ENCODE data around the gene ZNF540.
A peak's percentile ranks its signal among the peaks of the same experiment; 100 is the strongest.

Gene ZNF540

DNA sequence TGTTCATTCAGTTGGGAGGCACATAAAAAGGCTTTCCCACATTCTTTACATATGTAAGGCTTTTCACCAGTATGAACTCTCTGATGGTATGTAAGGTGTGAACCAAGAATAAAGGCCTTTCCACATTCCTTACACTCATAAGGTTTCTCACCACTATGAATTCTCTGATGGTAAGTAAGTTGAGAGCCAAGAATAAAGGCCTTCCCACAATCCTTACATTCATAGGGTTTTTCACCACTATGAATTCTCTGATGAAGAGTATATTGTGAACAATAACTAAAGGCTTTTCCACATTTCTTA is 29.4 kb upstream of the ZNF540 start:
- H3K36me3 ChIP-seq (ENCODE audit: low read depth): no peaks in the 10 kb centered on the region; the same call in 1 of the 2 replicates
- H3K9me3 ChIP-seq (ENCODE audit: severe bottlenecking): peaks cover 49% of the 10 kb centered on the region
- H3K27me3 ChIP-seq (ENCODE audit: insufficient read depth, poor library complexity, severe bottlenecking): no peaks in the 10 kb centered on the region
- TF ChIP-seq, protein P1, sequence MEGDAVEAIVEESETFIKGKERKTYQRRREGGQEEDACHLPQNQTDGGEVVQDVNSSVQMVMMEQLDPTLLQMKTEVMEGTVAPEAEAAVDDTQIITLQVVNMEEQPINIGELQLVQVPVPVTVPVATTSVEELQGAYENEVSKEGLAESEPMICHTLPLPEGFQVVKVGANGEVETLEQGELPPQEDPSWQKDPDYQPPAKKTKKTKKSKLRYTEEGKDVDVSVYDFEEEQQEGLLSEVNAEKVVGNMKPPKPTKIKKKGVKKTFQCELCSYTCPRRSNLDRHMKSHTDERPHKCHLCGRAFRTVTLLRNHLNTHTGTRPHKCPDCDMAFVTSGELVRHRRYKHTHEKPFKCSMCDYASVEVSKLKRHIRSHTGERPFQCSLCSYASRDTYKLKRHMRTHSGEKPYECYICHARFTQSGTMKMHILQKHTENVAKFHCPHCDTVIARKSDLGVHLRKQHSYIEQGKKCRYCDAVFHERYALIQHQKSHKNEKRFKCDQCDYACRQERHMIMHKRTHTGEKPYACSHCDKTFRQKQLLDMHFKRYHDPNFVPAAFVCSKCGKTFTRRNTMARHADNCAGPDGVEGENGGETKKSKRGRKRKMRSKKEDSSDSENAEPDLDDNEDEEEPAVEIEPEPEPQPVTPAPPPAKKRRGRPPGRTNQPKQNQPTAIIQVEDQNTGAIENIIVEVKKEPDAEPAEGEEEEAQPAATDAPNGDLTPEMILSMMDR (IDR thresholded peaks at IDR 0.05; ENCODE audit: poor library complexity, severe bottlenecking): no peak
- H3K4me3 ChIP-seq (ENCODE audit: severe bottlenecking): no peak overlapping the region
- no peaks in the 10 kb centered on the region for H3K4me1 ChIP-seq (ENCODE audit: insufficient read depth, poor library complexity, severe bottlenecking)
- DNase-seq (ENCODE audit: low spot score) (no peak), ATAC-seq (ENCODE audit: low read depth) (no peak)
- H3K27ac ChIP-seq (ENCODE audit: poor library complexity, severe bottlenecking): no peak overlapping the region

DNA sequence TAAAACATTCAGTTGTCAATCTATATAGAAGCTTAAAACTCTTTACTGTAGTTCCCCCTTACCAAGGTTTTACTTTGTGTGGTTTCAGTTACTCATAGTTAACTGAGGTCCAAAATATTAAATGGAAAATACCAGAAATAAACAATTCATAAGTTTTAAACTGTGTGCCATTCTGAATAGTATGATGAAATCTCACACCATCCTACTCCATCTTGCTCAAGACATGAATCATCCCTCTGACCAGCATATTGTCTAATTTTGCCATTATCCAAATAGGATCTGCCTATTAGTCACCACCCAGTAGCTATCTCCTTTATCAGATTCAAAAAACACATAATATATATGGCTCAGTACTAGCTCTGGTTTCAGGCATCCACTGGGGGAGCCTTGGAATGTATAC is 22.5 kb upstream of the ZNF540 start:
- Histone ChIP-seq H3K4me1 (ENCODE audit: insufficient read depth, poor library complexity, severe bottlenecking) (no peaks in the 10 kb centered on the region), H3K36me3 (ENCODE audit: low read depth) (peaks cover 2% of the 10 kb centered on the region), H3K9me3 (ENCODE audit: severe bottlenecking) (peaks cover 33% of the 10 kb centered on the region), H3K27me3 (ENCODE audit: insufficient read depth, poor library complexity, severe bottlenecking) (no peaks in the 10 kb centered on the region), H3K27ac (ENCODE audit: poor library complexity, severe bottlenecking) (no peak overlapping the region), H3K4me3 (ENCODE audit: severe bottlenecking) (no peak overlapping the region)
- TF ChIP-seq, protein P1 (IDR thresholded peaks at IDR 0.05; ENCODE audit: poor library complexity, severe bottlenecking): no peak
- DNase-seq (ENCODE audit: low spot score) (no peak), ATAC-seq (ENCODE audit: low read depth) (no peak)

DNA sequence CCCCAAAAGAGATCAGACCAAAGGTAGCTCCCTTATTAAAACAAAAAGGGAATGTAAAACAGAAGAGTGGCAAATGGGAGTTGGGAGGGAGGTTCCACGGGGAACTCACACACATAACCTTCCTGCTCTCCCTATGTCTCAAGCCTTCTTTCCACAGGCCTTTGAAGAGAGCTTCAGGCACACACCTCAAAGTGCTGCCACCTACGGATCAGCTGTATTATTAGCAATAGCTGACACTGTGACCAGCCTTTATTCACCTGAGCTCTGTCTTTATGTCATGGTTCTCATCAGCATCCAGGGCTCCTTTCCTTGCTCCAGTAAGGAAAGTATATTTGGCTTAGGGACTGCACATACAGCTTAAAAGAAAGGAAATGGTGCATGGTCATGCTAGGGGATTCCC is 11.3 kb upstream of the ZNF540 start:
- Histone ChIP-seq H3K27ac (ENCODE audit: poor library complexity, severe bottlenecking) (no peak overlapping the region), H3K9me3 (ENCODE audit: severe bottlenecking) (peaks cover 5% of the 10 kb centered on the region), H3K36me3 (ENCODE audit: low read depth) (peaks cover 21% of the 10 kb centered on the region), H3K4me1 (ENCODE audit: insufficient read depth, poor library complexity, severe bottlenecking) (no peaks in the 10 kb centered on the region), H3K4me3 (ENCODE audit: severe bottlenecking) (no peak overlapping the region), H3K27me3 (ENCODE audit: insufficient read depth, poor library complexity, severe bottlenecking) (no peaks in the 10 kb centered on the region)
- DNase-seq (ENCODE audit: low spot score) (no peak), ATAC-seq (ENCODE audit: low read depth) (no peak)
- TF ChIP-seq, protein P1 (IDR thresholded peaks at IDR 0.05; ENCODE audit: poor library complexity, severe bottlenecking): no peak

DNA sequence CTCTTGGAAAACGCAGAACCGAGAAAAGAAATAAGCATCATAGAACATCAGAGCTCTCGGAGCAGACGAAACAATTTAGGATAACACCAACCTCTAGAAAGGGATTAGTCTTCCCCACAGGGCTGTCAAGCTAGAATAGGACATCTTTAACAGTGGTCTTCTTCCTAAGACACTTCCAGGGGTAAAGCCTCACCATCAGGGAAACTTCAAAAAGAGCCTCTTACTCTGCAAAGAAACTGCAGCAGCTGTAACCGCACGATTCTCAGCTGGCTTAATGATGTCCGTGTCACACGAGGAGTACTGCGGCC is 726 bp upstream of the ZNF540 start:
- Histone ChIP-seq H3K27ac (ENCODE audit: poor library complexity, severe bottlenecking) (peak overlapping the region; percentile 67), H3K4me3 (ENCODE audit: severe bottlenecking) (peak overlapping the region; percentile 59), H3K36me3 (ENCODE audit: low read depth) (no peaks in the 10 kb centered on the region), H3K9me3 (ENCODE audit: severe bottlenecking) (peaks cover 4% of the 10 kb centered on the region), H3K4me1 (ENCODE audit: insufficient read depth, poor library complexity, severe bottlenecking) (no peaks in the 10 kb centered on the region), H3K27me3 (ENCODE audit: insufficient read depth, poor library complexity, severe bottlenecking) (no peaks in the 10 kb centered on the region)
- TF ChIP-seq, protein P1 (IDR thresholded peaks at IDR 0.05; ENCODE audit: poor library complexity, severe bottlenecking): no peak
- no peak for DNase-seq (ENCODE audit: low spot score)
- ATAC-seq (ENCODE audit: low read depth): no peak

DNA sequence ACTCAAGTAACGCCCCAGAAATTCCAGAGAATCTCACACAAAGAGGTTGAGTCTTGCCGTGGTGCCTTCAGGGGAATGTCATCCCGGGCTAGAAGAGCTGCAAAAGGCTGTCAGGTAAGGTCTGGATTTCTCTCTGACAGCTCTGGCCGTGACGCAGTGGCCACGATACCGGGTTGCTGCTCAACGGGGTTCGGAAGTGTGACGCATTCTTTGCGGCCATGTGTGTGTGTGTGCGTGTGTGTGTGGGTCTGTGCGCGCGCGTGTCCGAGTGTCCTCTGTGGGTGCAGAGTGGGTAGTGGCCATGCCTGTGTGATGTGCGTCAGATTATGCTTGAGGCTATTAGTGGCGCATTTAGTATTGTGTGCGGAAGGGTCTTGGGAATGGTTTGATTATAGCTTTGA is 306 bp downstream of the ZNF540 start:
- Histone ChIP-seq H3K27me3 (ENCODE audit: insufficient read depth, poor library complexity, severe bottlenecking) (no peaks in the 10 kb centered on the region), H3K27ac (ENCODE audit: poor library complexity, severe bottlenecking) (peak overlapping the region; percentile 67), H3K4me1 (ENCODE audit: insufficient read depth, poor library complexity, severe bottlenecking) (no peaks in the 10 kb centered on the region), H3K4me3 (ENCODE audit: severe bottlenecking) (peak overlapping the region; percentile 59), H3K36me3 (ENCODE audit: low read depth) (no peaks in the 10 kb centered on the region), H3K9me3 (ENCODE audit: severe bottlenecking) (peaks cover 3% of the 10 kb centered on the region)
- TF ChIP-seq, protein P1 (IDR thresholded peaks at IDR 0.05; ENCODE audit: poor library complexity, severe bottlenecking): no peak
- ATAC-seq (ENCODE audit: low read depth): peak; percentile 51
- peak; percentile 57 for DNase-seq (ENCODE audit: low spot score)

Measured in RWPE2 (cell line).